Measurements from ENCODE around the gene CFAP77. TPM values are rescaled to one million over a fixed set of nuclear protein-coding genes. Genes with fewer than 3 reads are reported as not detected.

Gene CFAP77
- total and polyA plus RNA-seq, 2 of the 8 experiments (the other 6 are each of a cell fraction or from before 2014, with no cell fraction given) = 0.63 to 0.97 TPM

DNA sequence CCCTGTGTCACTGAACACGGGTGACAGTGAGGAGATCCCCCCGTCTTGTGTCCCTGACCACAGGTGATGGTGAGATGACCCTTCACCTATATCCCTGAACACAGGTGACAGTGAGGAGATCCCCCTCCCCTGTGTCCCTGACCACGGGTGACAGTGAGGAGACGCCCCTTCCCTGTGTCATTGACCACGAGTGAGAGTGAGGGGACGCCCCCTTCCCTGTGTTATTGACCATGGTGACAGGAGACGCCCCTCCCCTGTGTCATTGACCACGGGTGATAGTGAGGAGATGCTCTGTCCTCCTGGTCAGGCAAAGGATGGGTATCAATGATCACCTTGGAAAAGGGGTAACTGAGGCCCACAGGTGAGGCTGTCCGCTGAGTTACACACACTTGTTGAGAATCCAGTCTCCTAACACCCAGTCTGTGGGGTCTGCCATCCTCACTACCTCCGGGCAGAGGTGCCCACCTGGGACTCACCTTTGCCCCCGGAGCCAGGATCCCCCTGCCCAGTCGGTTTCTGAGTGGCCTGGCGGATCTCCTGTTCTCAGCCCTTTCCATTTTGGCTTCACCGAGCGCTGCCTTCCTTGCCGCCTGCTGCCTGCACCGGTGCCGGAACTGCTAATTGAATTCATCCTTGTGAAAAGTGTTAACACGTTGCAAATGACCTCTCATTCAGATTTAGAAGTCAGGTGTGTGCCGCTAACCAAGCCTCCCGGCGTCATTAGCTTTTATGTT is 104.2 kb downstream of the CFAP77 start:
- Histone ChIP-seq H3K27ac (ENCODE audit: low read depth, low read length) (no peak overlapping the region), H3K14ac (ENCODE audit: insufficient read length) (no peak overlapping the region), H2BK20ac (ENCODE audit: low read length) (no peak overlapping the region), H3K27me3 (replicated peaks in 1 of 4; ENCODE audit: control insufficient read depth in 3 of 4, extremely low read depth in 1 of 4, insufficient read depth in 3 of 4, low read length in 3 of 4) (no peaks in the 10 kb centered on the region; a peak in 1 of 7 replicates), H3K36me3 (ENCODE audit: control insufficient read depth in 2 of 4, insufficient read depth in 4 of 4, low read length in 3 of 4) (no peaks in the 10 kb centered on the region), H3K9me3 (ENCODE audit: insufficient read depth in 2 of 2, low read depth in 1 of 2, low read length in 1 of 2) (no peaks in the 10 kb centered on the region), H3K18ac (ENCODE audit: extremely low read depth, low read length) (no peak overlapping the region), H2AFZ (ENCODE audit: low read length) (no peak overlapping the region), H3K79me1 (ENCODE audit: low read depth, low read length) (no peaks in the 10 kb centered on the region), H3K23me2 (ENCODE audit: low read depth, low read length) (peaks cover 2% of the 10 kb centered on the region; the same call in 1 of the 2 replicates), H3K4ac (replicated peaks; ENCODE audit: insufficient read length, low read depth, low read length) (no peak overlapping the region), H3K79me2 (ENCODE audit: control insufficient read depth in 1 of 2, insufficient read depth in 2 of 2, low read length in 2 of 2) (no peaks in the 10 kb centered on the region), H4K20me1 (replicated peaks in 1 of 2; ENCODE audit: control insufficient read depth in 1 of 2, insufficient read depth in 2 of 2, low read length in 2 of 2) (no peaks in the 10 kb centered on the region), H2BK12ac (ENCODE audit: low read depth, low read length) (no peak overlapping the region), H2BK5ac (ENCODE audit: low read depth, low read length) (no peak overlapping the region), H4K8ac (ENCODE audit: extremely low read depth, insufficient read depth, low read length) (no peak overlapping the region; the same call in 1 of the 2 replicates), H2BK120ac (replicated peaks; ENCODE audit: low read depth, low read length) (no peak overlapping the region), H4K91ac (replicated peaks; ENCODE audit: insufficient read length, low read length) (no peak overlapping the region), H3K9ac (replicated peaks in 1 of 4; ENCODE audit: extremely low read depth in 1 of 4, low read depth in 3 of 4, low read length in 3 of 4) (no peak overlapping the region), H2BK15ac (ENCODE audit: low read length) (no peak overlapping the region), H3K4me1 (replicated peaks in 1 of 4; ENCODE audit: control insufficient read depth in 3 of 4, insufficient read depth in 4 of 4, low read length in 3 of 4) (no peaks in the 10 kb centered on the region), H3K4me2 (ENCODE audit: insufficient read depth in 1 of 2, low read depth in 2 of 2, low read length in 2 of 2) (no peak overlapping the region), H3K56ac (replicated peaks; ENCODE audit: insufficient read length, low read depth, low read length) (no peak overlapping the region), H3K4me3 (ENCODE audit: extremely low read depth in 1 of 4, insufficient read depth in 2 of 4, low read depth in 3 of 4, low read length in 4 of 4) (no peak overlapping the region), H2AK5ac (ENCODE audit: low read depth, low read length) (no peak overlapping the region), H4K5ac (ENCODE audit: insufficient read length, low read depth, low read length) (no peak overlapping the region), H3K23ac (ENCODE audit: insufficient read length) (no peak overlapping the region)
- POLR2A ChIA-PET (ENCODE audit: partially characterized antibody) = interaction anchor here (1.0 kb wide), 1 partner anchor 10 kb away, joined by 3 read pairs; no protein-coding TSS in a partner anchor
- DNase-seq (ENCODE audit: low read depth in 1 of 2, low spot score in 2 of 2) (no peak), FAIRE-seq (no peak)
- CTCF ChIA-PET (ENCODE audit: partially characterized antibody) = interaction anchor here (0.8 to 1.5 kb wide), 5 partner anchors 7 to 79 kb away, joined by 3 to 4 read pairs (median 3); no protein-coding TSS in a partner anchor
- TF ChIP-seq KDM4A (IDR thresholded peaks at IDR 0.05; ENCODE audit: low read depth, low read length, severe bottlenecking) (no peak), MAFK (IDR thresholded peaks at IDR 0.05; ENCODE audit: low read depth, low read length) (no peak), FOSL1 (IDR thresholded peaks at IDR 0.05; ENCODE audit: insufficient read depth, low read depth, low read length) (no peak), BCL11A (IDR thresholded peaks at IDR 0.05; ENCODE audit: low read depth in 2 of 2, low read length in 2 of 2) (no peak), SUZ12 (IDR thresholded peaks at IDR 0.05; ENCODE audit: low read length) (no peak), POU5F1 (IDR thresholded peaks at IDR 0.05; ENCODE audit: low read depth, low read length) (no peak)
- WGBS, 2 experiments (ENCODE audit: extremely low coverage in 1 of 2, insufficient coverage in 1 of 2, insufficient read length in 1 of 2, insufficient replicate concordance in 2 of 2, low coverage in 1 of 2, low lambda C conversion rate in 2 of 2, missing lambda C conversion rate in 1 of 2) = 93% methylated on average over 22 of the region's 22 CpGs; no CpG with 5 or more reads in 1 of the 2 experiments

All from H1 (cell line).